GM19351 (cell line): Measurements from ENCODE around the gene N4BP2.

Experiments
- ATAC-seq: cut with Tn5 transposase; IDR thresholded peaks from one replicate; pipeline ENCODE4 v1.9.1; 2021; ENCODE audit warnings: mild to moderate bottlenecking, moderate library complexity; ENCODE audit not compliant: unreplicated experiment

Gene N4BP2

GRCh38 chr4:40149960-40150385 lies 93.3 kb downstream of the N4BP2 start:
- ATAC-seq, result no peak

- ATAC-seq, result no peak
Measured at GRCh38 chr4:40150932-40151331, 94.3 kb downstream of the N4BP2 start.

GRCh38 chr4:40152637-40153036 lies 96.0 kb downstream of the N4BP2 start:
- ATAC-seq, result no peak

- no peak for ATAC-seq
Measured at GRCh38 chr4:40157436-40157835, 100.8 kb downstream of the N4BP2 start.

GRCh38 chr4:40160258-40160657 lies 103.6 kb downstream of the N4BP2 start:
- no peak for ATAC-seq

- ATAC-seq, result no peak
Measured at GRCh38 chr4:40164459-40164858, 107.8 kb downstream of the N4BP2 start.

- ATAC-seq, result no peak
Measured at GRCh38 chr4:40165916-40166315, 109.3 kb downstream of the N4BP2 start.

- no peak for ATAC-seq
Measured at GRCh38 chr4:40168070-40168469, 111.4 kb downstream of the N4BP2 start.

- ATAC-seq, result no peak
Measured at GRCh38 chr4:40170588-40170987, 113.9 kb downstream of the N4BP2 start.

- peak; percentile 78 for ATAC-seq
Measured at GRCh38 chr4:40173470-40173875, 116.8 kb downstream of the N4BP2 start.

- no peak for ATAC-seq
Measured at GRCh38 chr4:40176602-40177001, 120.0 kb downstream of the N4BP2 start.

GRCh38 chr4:40177591-40177990 lies 120.9 kb downstream of the N4BP2 start:
- ATAC-seq, result no peak

GRCh38 chr4:40178672-40179071 lies 122.0 kb downstream of the N4BP2 start:
- no peak for ATAC-seq

- ATAC-seq, result no peak
Measured at GRCh38 chr4:40179360-40179759, 122.7 kb downstream of the N4BP2 start.

- ATAC-seq, result no peak
Measured at GRCh38 chr4:40180356-40180755, 123.7 kb downstream of the N4BP2 start.

GRCh38 chr4:40182001-40182400 lies 125.4 kb downstream of the N4BP2 start:
- ATAC-seq, result no peak

GRCh38 chr4:40182954-40183353 lies 126.3 kb downstream of the N4BP2 start:
- no peak for ATAC-seq

- ATAC-seq, result no peak
Measured at GRCh38 chr4:40183615-40184411, 127.2 kb downstream of the N4BP2 start.

- ATAC-seq, result peak; percentile 47
Measured at GRCh38 chr4:40185830-40186664, 129.4 kb downstream of the N4BP2 start.

GRCh38 chr4:40186665-40187014 lies 130.0 kb downstream of the N4BP2 start:
- ATAC-seq, result no peak

GRCh38 chr4:40187386-40187906 lies 130.8 kb downstream of the N4BP2 start:
- ATAC-seq, result no peak

- no peak for ATAC-seq
Measured at GRCh38 chr4:40190019-40190418, 133.4 kb downstream of the N4BP2 start.
